HepG2 (cell line): Measurements from ENCODE around the gene GNA15. TPM values are rescaled to one million over a fixed set of nuclear protein-coding genes. Genes with fewer than 3 reads are reported as not detected.
A peak's percentile ranks its signal among the peaks of the same experiment; 100 is the strongest.

Source experiments
- BORCS8-MEF2B ChIP-seq: sonication (generic); formaldehyde crosslinking; IDR thresholded peaks from 2 replicates; pipeline ENCODE4 v1.8.0; 2022; ENCODE audit warnings: mild to moderate bottlenecking, missing genetic modification reagents
- CREB1 ChIP-seq, 2 experiments: fragments of 450-650 bp in 1 of 2; IDR thresholded peaks; 2 replicates each; pipeline ENCODE4 v1.6.1; 2016 to 2017; ENCODE audit warnings: control low read depth in 1 of 2, mild to moderate bottlenecking in 1 of 2, missing compliant biosample characterization in 1 of 2, missing genetic modification characterization in 1 of 2
- DR1 ChIP-seq: sonication (generic); formaldehyde crosslinking; IDR thresholded peaks from 2 replicates; pipeline ENCODE4 v1.8.0; 2021; ENCODE audit warnings: mild to moderate bottlenecking, missing genetic modification reagents, inconsistent platforms
- EP300 ChIP-seq, 3 experiments: sonication (generic) in 1 of 3; formaldehyde crosslinking in 1 of 3; IDR thresholded peaks; 2 replicates each; pipeline versions ENCODE4 v1.5.1 to v1.6.1; 2011 to 2020; ENCODE audit warnings: low read depth in 2 of 3, low read length in 2 of 3, borderline replicate concordance in 1 of 3, improper control_type of control experiment in 1 of 3, mild to moderate bottlenecking in 1 of 3, missing genetic modification reagents in 1 of 3, moderate library complexity in 1 of 3
- ESRRA ChIP-seq: sonication (generic); formaldehyde crosslinking; IDR thresholded peaks from 2 replicates; pipeline ENCODE4 v1.5.1; 2020; ENCODE audit warnings: mild to moderate bottlenecking, low read depth, missing genetic modification reagents
- GATAD2A ChIP-seq: IDR thresholded peaks from 2 replicates; pipeline ENCODE4 v1.6.1; 2016
- HDAC1 ChIP-seq: sonication (generic); formaldehyde crosslinking; IDR thresholded peaks from 2 replicates; pipeline ENCODE4 v1.5.1; 2020; ENCODE audit warnings: mild to moderate bottlenecking, missing genetic modification reagents
- KDM2A ChIP-seq: sonication (generic); formaldehyde crosslinking; IDR thresholded peaks from 2 replicates; pipeline ENCODE4 v1.4.0; 2020; ENCODE audit warnings: low read depth, missing genetic modification reagents, borderline replicate concordance
- MBD4 ChIP-seq: IDR thresholded peaks from 2 replicates; pipeline ENCODE4 v1.6.1; 2012; ENCODE audit warnings: low read length, inconsistent platforms, borderline replicate concordance
- MED1 ChIP-seq: sonication (generic); formaldehyde crosslinking; IDR thresholded peaks from 2 replicates; pipeline ENCODE4 v1.4.0; 2020; ENCODE audit warnings: missing genetic modification reagents
- MEIS1 ChIP-seq: sonication (generic); formaldehyde crosslinking; IDR thresholded peaks from 2 replicates; pipeline ENCODE4 v1.9.0; 2021; ENCODE audit warnings: mild to moderate bottlenecking, missing genetic modification reagents, moderate library complexity, borderline replicate concordance
- MTA1 ChIP-seq: sonication (generic); formaldehyde crosslinking; IDR thresholded peaks from 2 replicates; pipeline ENCODE4 v1.4.0; 2020; ENCODE audit warnings: missing genetic modification reagents, mild to moderate bottlenecking, borderline replicate concordance
- NCOR1 ChIP-seq: fragments of 200-600 bp; sonication (generic); IDR thresholded peaks from 2 replicates; pipeline ENCODE4 v1.7.0; 2017; ENCODE audit warnings: antibody characterized with exemption, low read length, borderline replicate concordance
- NR2F2 ChIP-seq: IDR thresholded peaks from 2 replicates; pipeline ENCODE4 v1.6.1; 2012; ENCODE audit warnings: low read depth, inconsistent platforms, borderline replicate concordance
- SOX6 ChIP-seq, 2 experiments: fragments of 450-650 bp in 1 of 2; sonication (generic) in 1 of 2; formaldehyde crosslinking in 1 of 2; IDR thresholded peaks; 2 replicates each; pipeline versions ENCODE4 v1.4.0 to v1.6.1; 2017 to 2020; ENCODE audit warnings: antibody characterized with exemption in 1 of 2, mild to moderate bottlenecking in 1 of 2, missing genetic modification reagents in 1 of 2
- SRSF1 ChIP-seq: fragments of 200-400 bp; formaldehyde crosslinking; optimal IDR thresholded peaks from 2 replicates; pipeline ENCODE3; 2017; ENCODE audit warnings: mild to moderate bottlenecking, low read depth, low read length, moderate library complexity
- TAF1 ChIP-seq: sonication (generic); formaldehyde crosslinking; IDR thresholded peaks from 2 replicates; pipeline ENCODE4 v1.4.0; 2020; ENCODE audit warnings: missing genetic modification reagents
- TCF12 ChIP-seq, 2 experiments: fragments of 450-650 bp in 1 of 2; sonication (generic) in 1 of 2; formaldehyde crosslinking in 1 of 2; IDR thresholded peaks; 2 replicates each; pipeline versions ENCODE4 v1.6.1 to v1.8.0; 2017 to 2022; ENCODE audit warnings: antibody characterized with exemption in 1 of 2, mild to moderate bottlenecking in 1 of 2, missing genetic modification reagents in 1 of 2, moderate library complexity in 1 of 2
- TOPORS ChIP-seq: sonication (generic); formaldehyde crosslinking; IDR thresholded peaks from 2 replicates; pipeline ENCODE4 v1.8.0; 2023; ENCODE audit warnings: mild to moderate bottlenecking, missing genetic modification reagents
- ZBTB7A ChIP-seq: sonication (generic); formaldehyde crosslinking; IDR thresholded peaks from 2 replicates; pipeline ENCODE4 v1.8.0; 2022; ENCODE audit warnings: mild to moderate bottlenecking, missing genetic modification reagents
- ZFY ChIP-seq: sonication (generic); formaldehyde crosslinking; IDR thresholded peaks from 2 replicates; pipeline ENCODE4 v1.4.0; 2020; ENCODE audit warnings: missing genetic modification reagents
- ZNF143 ChIP-seq: sonication (generic); formaldehyde crosslinking; IDR thresholded peaks from 2 replicates; pipeline ENCODE4 v1.4.0; 2020; ENCODE audit warnings: missing genetic modification reagents
- ZNF235 ChIP-seq: sonication (generic); formaldehyde crosslinking; IDR thresholded peaks from 2 replicates; pipeline ENCODE4 v1.8.1; 2023; ENCODE audit warnings: mild to moderate bottlenecking, missing genetic modification reagents, borderline replicate concordance
- ZNF326 ChIP-seq: sonication (generic); formaldehyde crosslinking; IDR thresholded peaks from 2 replicates; pipeline ENCODE4 v1.4.0; 2020; ENCODE audit warnings: missing genetic modification reagents, borderline replicate concordance
- ZNF446 ChIP-seq: sonication (generic); formaldehyde crosslinking; IDR thresholded peaks from 2 replicates; pipeline ENCODE4 v1.5.0; 2020; ENCODE audit warnings: mild to moderate bottlenecking, missing genetic modification reagents
- ZSCAN12 ChIP-seq: sonication (generic); formaldehyde crosslinking; IDR thresholded peaks from 2 replicates; pipeline ENCODE4 v1.9.0; 2021; ENCODE audit warnings: mild to moderate bottlenecking, missing genetic modification reagents
- polyA plus RNA-seq, 8 experiments: library from polyadenylated mRNA; depleted of rRNA in 3 of 8; stranded (reverse) in 7 of 8; unstranded in 1 of 8; fragments of >200 nt; fragmentation: Illumina TruSeq in 4 of 8; extraction: Trizol in 4 of 8; gene quantifications; 2 replicates each; pipeline versions ENCODE4 v1.2.1 to v1.2.3, GENCODE V29; 2011 to 2016; ENCODE audit warnings: low read depth in 4 of 8, missing spikeins in 1 of 8, mixed read lengths in 1 of 8; ENCODE audit not compliant: insufficient read depth in 1 of 8
- total RNA-seq, 5 experiments: library from RNA; depleted of rRNA; stranded (reverse); fragments of >200 nt; fragmentation: Illumina TruSeq; extraction: Trizol; gene quantifications; 2 replicates each; pipeline ENCODE4 v1.2.3, GENCODE V29; 2016; ENCODE audit warnings: low read depth in 1 of 5
- TF ChIP-seq, protein P1 (sequence below): sonication (generic); formaldehyde crosslinking; IDR thresholded peaks from 2 replicates; pipeline ENCODE4 v1.9.0; 2021; ENCODE audit warnings: missing genetic modification reagents, mild to moderate bottlenecking, borderline replicate concordance
- TF ChIP-seq, protein P2 (sequence below): sonication (generic); formaldehyde crosslinking; IDR thresholded peaks from 2 replicates; pipeline ENCODE4 v1.4.0; 2020; ENCODE audit warnings: missing genetic modification reagents, borderline replicate concordance

Gene GNA15
- total and polyA plus RNA-seq, 2 of the 13 experiments (the other 11 are each of a cell fraction or from before 2014, with no cell fraction given), result not detected

DNA sequence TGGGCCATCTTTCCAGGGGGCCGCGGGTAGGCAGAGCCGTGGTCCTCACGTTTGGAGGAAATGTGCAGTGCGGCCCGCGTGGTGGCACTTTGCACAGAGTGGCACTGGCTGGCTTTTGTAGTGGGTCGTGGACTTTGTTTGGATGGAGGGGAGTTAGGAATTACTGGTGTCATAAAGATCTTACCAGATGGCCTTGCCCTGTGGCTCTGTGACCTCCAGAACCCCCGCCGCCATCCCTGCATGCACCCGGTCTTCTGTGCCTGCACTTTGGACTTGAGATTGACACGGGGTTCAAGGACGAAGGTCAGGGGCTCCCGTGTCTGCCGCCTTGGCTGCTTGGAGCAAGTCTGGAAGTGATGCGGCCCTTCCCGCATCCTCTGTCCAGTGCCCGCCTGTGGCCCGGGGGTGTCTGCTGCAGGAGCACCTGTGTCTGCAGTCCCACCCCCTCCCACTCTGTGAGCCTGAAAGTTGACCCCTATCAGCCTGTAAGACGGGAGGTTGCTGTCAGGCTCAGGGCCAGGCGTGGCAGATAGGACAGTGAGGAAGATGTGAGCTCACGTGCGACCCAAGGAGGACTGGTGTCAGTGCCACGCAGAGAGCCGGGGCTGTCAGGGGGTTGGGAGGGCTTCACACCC, 39.4 kb upstream of the GNA15 start (continued):
- TF ChIP-seq BORCS8-MEF2B, result no peak
- no peak for TF ChIP-seq ZSCAN12 (CRISPR knock-in tag)
- TF ChIP-seq NR2F2, result peak; percentile 87
- no peak for TF ChIP-seq CREB1 (IDR thresholded peaks at IDR 0.05)
- no peak for TF ChIP-seq CREB1 (CRISPR knock-in tag; IDR thresholded peaks at IDR 0.05)
- TF ChIP-seq ZFY (CRISPR knock-in tag), result peak; percentile 48
- no peak for TF ChIP-seq MBD4
- TF ChIP-seq, protein P1, sequence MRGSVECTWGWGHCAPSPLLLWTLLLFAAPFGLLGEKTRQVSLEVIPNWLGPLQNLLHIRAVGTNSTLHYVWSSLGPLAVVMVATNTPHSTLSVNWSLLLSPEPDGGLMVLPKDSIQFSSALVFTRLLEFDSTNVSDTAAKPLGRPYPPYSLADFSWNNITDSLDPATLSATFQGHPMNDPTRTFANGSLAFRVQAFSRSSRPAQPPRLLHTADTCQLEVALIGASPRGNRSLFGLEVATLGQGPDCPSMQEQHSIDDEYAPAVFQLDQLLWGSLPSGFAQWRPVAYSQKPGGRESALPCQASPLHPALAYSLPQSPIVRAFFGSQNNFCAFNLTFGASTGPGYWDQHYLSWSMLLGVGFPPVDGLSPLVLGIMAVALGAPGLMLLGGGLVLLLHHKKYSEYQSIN (CRISPR knock-in tag), result no peak
- peak; percentile 75 for TF ChIP-seq MTA1 (CRISPR knock-in tag)
- peak in 1 of 2 experiments; percentile 39; a peak in 1 of 4 replicates for TF ChIP-seq EP300 (IDR thresholded peaks at IDR 0.05; ENCODE audit: low read depth in 2 of 2, low read length in 2 of 2)
- TF ChIP-seq EP300 (CRISPR knock-in tag; IDR thresholded peaks at IDR 0.05; ENCODE audit: borderline replicate concordance), result no peak
- TF ChIP-seq ZNF235 (CRISPR knock-in tag), result 0 out of 2 replicates have a peak, but pooled peaks have one; percentile 58
- no peak for TF ChIP-seq TCF12 (IDR thresholded peaks at IDR 0.05)
- 0 out of 2 replicates have a peak, but pooled peaks have one; percentile 32 for TF ChIP-seq TCF12 (CRISPR knock-in tag; IDR thresholded peaks at IDR 0.05)
- TF ChIP-seq SOX6 (IDR thresholded peaks at IDR 0.05), result no peak
- TF ChIP-seq SOX6 (CRISPR knock-in tag; IDR thresholded peaks at IDR 0.05), result peak; percentile 43
- peak; percentile 8; the same call in 1 of the 2 replicates for TF ChIP-seq MEIS1 (CRISPR knock-in tag)
- no peak; the same call in 1 of the 2 replicates for TF ChIP-seq ZNF446 (CRISPR knock-in tag)
- TF ChIP-seq, protein P2, sequence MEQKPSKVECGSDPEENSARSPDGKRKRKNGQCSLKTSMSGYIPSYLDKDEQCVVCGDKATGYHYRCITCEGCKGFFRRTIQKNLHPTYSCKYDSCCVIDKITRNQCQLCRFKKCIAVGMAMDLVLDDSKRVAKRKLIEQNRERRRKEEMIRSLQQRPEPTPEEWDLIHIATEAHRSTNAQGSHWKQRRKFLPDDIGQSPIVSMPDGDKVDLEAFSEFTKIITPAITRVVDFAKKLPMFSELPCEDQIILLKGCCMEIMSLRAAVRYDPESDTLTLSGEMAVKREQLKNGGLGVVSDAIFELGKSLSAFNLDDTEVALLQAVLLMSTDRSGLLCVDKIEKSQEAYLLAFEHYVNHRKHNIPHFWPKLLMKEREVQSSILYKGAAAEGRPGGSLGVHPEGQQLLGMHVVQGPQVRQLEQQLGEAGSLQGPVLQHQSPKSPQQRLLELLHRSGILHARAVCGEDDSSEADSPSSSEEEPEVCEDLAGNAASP (CRISPR knock-in tag), result peak; percentile 38; the same call in 1 of the 2 replicates
- peak; percentile 25; the same call in 1 of the 2 replicates for TF ChIP-seq MED1 (CRISPR knock-in tag)
- TF ChIP-seq DR1 (CRISPR knock-in tag), result peak; percentile 1; the same call in 1 of the 2 replicates
- no peak for TF ChIP-seq ZNF326
- peak; percentile 5; the same call in 1 of the 2 replicates for TF ChIP-seq GATAD2A (CRISPR knock-in tag)
- TF ChIP-seq SRSF1, result peak; percentile 11
- TF ChIP-seq ESRRA (CRISPR knock-in tag), result peak; percentile 90
- peak; percentile 78; the same call in 1 of the 2 replicates for TF ChIP-seq ZBTB7A (CRISPR knock-in tag)
- peak; percentile 76 for TF ChIP-seq HDAC1 (CRISPR knock-in tag)
- TF ChIP-seq NCOR1, result peak; percentile 87
- TF ChIP-seq TAF1 (CRISPR knock-in tag), result no peak; the same call in 1 of the 2 replicates
- peak; percentile 9; the same call in 1 of the 2 replicates for TF ChIP-seq KDM2A (CRISPR knock-in tag)
- TF ChIP-seq TOPORS (CRISPR knock-in tag), result 0 out of 2 replicates have a peak, but pooled peaks have one; percentile 5
- 0 out of 2 replicates have a peak, but pooled peaks have one; percentile 13 for TF ChIP-seq ZNF143 (CRISPR knock-in tag)
